Measurements from ENCODE around the gene L3MBTL1. TPM values are rescaled to one million over a fixed set of nuclear protein-coding genes. Genes with fewer than 3 reads are reported as not detected.

The L3MBTL1 gene
- total RNA-seq, 1 donor from 2014 or later, result 10.5 TPM

DNA sequence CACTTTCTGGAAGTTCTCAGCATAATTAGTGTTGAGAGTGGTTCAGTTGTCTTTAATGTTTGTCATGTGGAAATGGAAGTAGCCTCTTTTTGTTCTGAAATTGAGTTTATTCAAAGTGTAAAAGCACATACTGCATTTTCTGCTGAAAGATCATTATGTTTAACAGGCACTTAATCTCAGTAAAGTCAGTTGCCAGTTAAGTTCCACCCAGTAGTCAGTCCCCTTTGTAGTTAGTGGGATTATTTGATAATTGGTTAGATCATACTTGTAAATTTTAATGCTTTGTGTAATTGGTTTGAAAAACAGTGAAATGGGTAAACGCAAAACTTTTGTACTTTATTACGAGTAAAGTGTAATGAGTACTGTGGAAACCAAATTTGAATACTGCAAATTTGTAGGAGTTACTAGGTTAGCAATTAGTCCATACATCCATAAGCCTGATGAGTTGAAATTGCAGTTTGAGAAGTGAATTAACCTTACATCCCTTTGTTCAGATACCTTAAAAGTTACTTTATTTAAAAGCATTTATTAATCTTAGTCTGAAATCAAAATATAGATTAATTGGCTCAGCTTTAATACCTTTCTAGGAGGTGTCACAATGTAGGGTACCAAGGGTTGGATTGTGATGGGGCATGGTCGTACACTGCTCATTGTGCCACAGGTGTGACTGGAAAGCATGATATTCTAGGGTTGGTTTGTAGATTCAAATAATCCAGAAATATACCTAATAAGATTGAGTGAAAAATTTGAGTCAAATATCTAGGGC lies 45.4 kb upstream of the L3MBTL1 start:
- H3K4me3 ChIP-seq, result no peak overlapping the region
- peaks cover 82% of the 10 kb centered on the region for H3K36me3 ChIP-seq
- intact Hi-C loops (cut with DNase I), result no loop called here
- no peak for DNase-seq
- no peak for ATAC-seq
- no peaks in the 10 kb centered on the region for H3K9me3 ChIP-seq
- H3K27me3 ChIP-seq (ENCODE audit: low read depth), result no peaks in the 10 kb centered on the region
- H3K4me1 ChIP-seq, result peaks cover 35% of the 10 kb centered on the region
- TF ChIP-seq, protein P1, sequence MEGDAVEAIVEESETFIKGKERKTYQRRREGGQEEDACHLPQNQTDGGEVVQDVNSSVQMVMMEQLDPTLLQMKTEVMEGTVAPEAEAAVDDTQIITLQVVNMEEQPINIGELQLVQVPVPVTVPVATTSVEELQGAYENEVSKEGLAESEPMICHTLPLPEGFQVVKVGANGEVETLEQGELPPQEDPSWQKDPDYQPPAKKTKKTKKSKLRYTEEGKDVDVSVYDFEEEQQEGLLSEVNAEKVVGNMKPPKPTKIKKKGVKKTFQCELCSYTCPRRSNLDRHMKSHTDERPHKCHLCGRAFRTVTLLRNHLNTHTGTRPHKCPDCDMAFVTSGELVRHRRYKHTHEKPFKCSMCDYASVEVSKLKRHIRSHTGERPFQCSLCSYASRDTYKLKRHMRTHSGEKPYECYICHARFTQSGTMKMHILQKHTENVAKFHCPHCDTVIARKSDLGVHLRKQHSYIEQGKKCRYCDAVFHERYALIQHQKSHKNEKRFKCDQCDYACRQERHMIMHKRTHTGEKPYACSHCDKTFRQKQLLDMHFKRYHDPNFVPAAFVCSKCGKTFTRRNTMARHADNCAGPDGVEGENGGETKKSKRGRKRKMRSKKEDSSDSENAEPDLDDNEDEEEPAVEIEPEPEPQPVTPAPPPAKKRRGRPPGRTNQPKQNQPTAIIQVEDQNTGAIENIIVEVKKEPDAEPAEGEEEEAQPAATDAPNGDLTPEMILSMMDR (IDR thresholded peaks at IDR 0.05), result no peak
- no peak overlapping the region for H3K27ac ChIP-seq

- no peaks in the 10 kb centered on the region for H3K9me3 ChIP-seq
- peaks cover 89% of the 10 kb centered on the region for H3K36me3 ChIP-seq
- no peak for ATAC-seq
- no peak for DNase-seq
- TF ChIP-seq, protein P1 (IDR thresholded peaks at IDR 0.05), result no peak
- H3K4me3 ChIP-seq, result no peak overlapping the region
- no peaks in the 10 kb centered on the region for H3K27me3 ChIP-seq (ENCODE audit: low read depth)
- H3K4me1 ChIP-seq, result peaks cover 35% of the 10 kb centered on the region
- H3K27ac ChIP-seq, result no peak overlapping the region
- intact Hi-C loops (cut with DNase I), result no loop called here
Observed at GRCh38 chr20:43462660-43463526, 44.6 kb upstream of the L3MBTL1 start.

GRCh38 chr20:43463527-43464218 lies 43.8 kb upstream of the L3MBTL1 start:
- peaks cover 35% of the 10 kb centered on the region for H3K4me1 ChIP-seq
- no peaks in the 10 kb centered on the region for H3K9me3 ChIP-seq
- H3K36me3 ChIP-seq, result peaks cover 97% of the 10 kb centered on the region
- H3K27me3 ChIP-seq (ENCODE audit: low read depth), result no peaks in the 10 kb centered on the region
- DNase-seq (no peak), ATAC-seq (no peak)
- H3K27ac ChIP-seq, result no peak overlapping the region
- intact Hi-C loops (cut with DNase I), result no loop called here
- no peak overlapping the region for H3K4me3 ChIP-seq
- TF ChIP-seq, protein P1 (IDR thresholded peaks at IDR 0.05), result no peak

- ATAC-seq (no peak), DNase-seq (no peak)
- Histone ChIP-seq H3K36me3 (peaks cover 99% of the 10 kb centered on the region), H3K4me1 (peaks cover 29% of the 10 kb centered on the region), H3K27ac (no peak overlapping the region), H3K9me3 (no peaks in the 10 kb centered on the region), H3K27me3 (ENCODE audit: low read depth) (no peaks in the 10 kb centered on the region), H3K4me3 (no peak overlapping the region)
- intact Hi-C loops (cut with DNase I), result no loop called here
- TF ChIP-seq, protein P1 (IDR thresholded peaks at IDR 0.05), result no peak
Observed at GRCh38 chr20:43464219-43464790, 43.2 kb upstream of the L3MBTL1 start.

GRCh38 chr20:43465625-43465943 lies 41.9 kb upstream of the L3MBTL1 start:
- TF ChIP-seq, protein P1 (IDR thresholded peaks at IDR 0.05), result no peak
- Histone ChIP-seq H3K27ac (no peak overlapping the region), H3K36me3 (peaks cover 98% of the 10 kb centered on the region), H3K4me1 (peaks cover 22% of the 10 kb centered on the region), H3K9me3 (no peaks in the 10 kb centered on the region), H3K27me3 (ENCODE audit: low read depth) (no peaks in the 10 kb centered on the region), H3K4me3 (no peak overlapping the region)
- no peak for ATAC-seq
- no peak for DNase-seq
- intact Hi-C loops (cut with DNase I), result no loop called here

Measured in lower lobe of right lung (tissue), 2 donors.